HepG2 (cell line): ENCODE data around the gene SLC38A2. TPM values are rescaled to one million over a fixed set of nuclear protein-coding genes. Genes with fewer than 3 reads are reported as not detected.

Experiments used
- CBX5 ChIP-seq: sonication (generic); formaldehyde crosslinking; IDR thresholded peaks from 2 replicates; pipeline ENCODE4 v1.4.0; 2020; ENCODE audit warnings: missing genetic modification reagents, borderline replicate concordance
- DMTF1 ChIP-seq: sonication (generic); formaldehyde crosslinking; IDR thresholded peaks from 2 replicates; pipeline ENCODE4 v1.4.0; 2020; ENCODE audit warnings: mild to moderate bottlenecking, missing genetic modification reagents
- HDAC2 ChIP-seq: sonication (generic); formaldehyde crosslinking; IDR thresholded peaks from 2 replicates; pipeline ENCODE4 v1.4.0; 2020; ENCODE audit warnings: missing genetic modification reagents
- HINFP ChIP-seq: sonication (generic); formaldehyde crosslinking; IDR thresholded peaks from 2 replicates; pipeline ENCODE4 v1.4.0; 2020; ENCODE audit warnings: low read depth, mild to moderate bottlenecking, missing genetic modification reagents
- HOXA5 ChIP-seq: sonication (generic); formaldehyde crosslinking; IDR thresholded peaks from 2 replicates; pipeline ENCODE4 v1.4.0; 2020; ENCODE audit warnings: missing genetic modification reagents
- IKZF5 ChIP-seq: IDR thresholded peaks from 2 replicates; pipeline ENCODE4 v1.6.1; 2018; ENCODE audit warnings: missing genetic modification reagents, mild to moderate bottlenecking, missing compliant biosample characterization
- IRF2 ChIP-seq: IDR thresholded peaks from 2 replicates; pipeline ENCODE4 v1.6.1; 2018; ENCODE audit warnings: missing genetic modification reagents, missing compliant biosample characterization
- KLF13 ChIP-seq: sonication (generic); formaldehyde crosslinking; IDR thresholded peaks from 2 replicates; pipeline ENCODE4 v1.4.0; 2020; ENCODE audit warnings: mild to moderate bottlenecking, missing genetic modification reagents
- PPARG ChIP-seq: conservative IDR thresholded peaks from 2 replicates; pipeline ENCODE4 v1.6.1; 2016; ENCODE audit warnings: missing biosample characterization, missing genetic modification reagents
- REPIN1 ChIP-seq: sonication (generic); formaldehyde crosslinking; IDR thresholded peaks from 2 replicates; pipeline ENCODE4 v1.8.0; 2022; ENCODE audit warnings: missing genetic modification reagents, low read depth, mild to moderate bottlenecking, borderline replicate concordance
- SAP130 ChIP-seq: IDR thresholded peaks from 2 replicates; pipeline ENCODE4 v1.6.1; 2016; ENCODE audit warnings: low read depth
- SOX6 ChIP-seq, 2 experiments: fragments of 450-650 bp in 1 of 2; sonication (generic) in 1 of 2; formaldehyde crosslinking in 1 of 2; IDR thresholded peaks; 2 replicates each; pipeline versions ENCODE4 v1.4.0 to v1.6.1; 2017 to 2020; ENCODE audit warnings: antibody characterized with exemption in 1 of 2, mild to moderate bottlenecking in 1 of 2, missing genetic modification reagents in 1 of 2
- TFE3 ChIP-seq: IDR thresholded peaks from 2 replicates; pipeline ENCODE4 v1.6.1; 2016
- TOE1 ChIP-seq: sonication (generic); formaldehyde crosslinking; IDR thresholded peaks from 2 replicates; pipeline ENCODE4 v1.4.0; 2020; ENCODE audit warnings: mild to moderate bottlenecking, missing genetic modification reagents
- YEATS4 ChIP-seq: sonication (generic); formaldehyde crosslinking; IDR thresholded peaks from 2 replicates; pipeline ENCODE4 v1.4.0; 2020; ENCODE audit warnings: missing genetic modification reagents, borderline replicate concordance
- ZBTB49 ChIP-seq: sonication (generic); formaldehyde crosslinking; IDR thresholded peaks from 2 replicates; pipeline ENCODE4 v1.4.0; 2020; ENCODE audit warnings: missing genetic modification reagents, borderline replicate concordance
- ZFAT ChIP-seq: sonication (generic); formaldehyde crosslinking; conservative IDR thresholded peaks from 2 replicates; pipeline ENCODE4 v1.8.1; 2023; ENCODE audit warnings: missing genetic modification reagents, inconsistent platforms
- ZNF326 ChIP-seq: sonication (generic); formaldehyde crosslinking; IDR thresholded peaks from 2 replicates; pipeline ENCODE4 v1.4.0; 2020; ENCODE audit warnings: missing genetic modification reagents, borderline replicate concordance
- ZNF382 ChIP-seq: sonication (generic); formaldehyde crosslinking; IDR thresholded peaks from 2 replicates; pipeline ENCODE4 v1.5.0; 2020; ENCODE audit warnings: missing genetic modification reagents, mild to moderate bottlenecking, borderline replicate concordance
- ZNF607 ChIP-seq: sonication (generic); formaldehyde crosslinking; IDR thresholded peaks from 2 replicates; pipeline ENCODE4 v1.5.1; 2020; ENCODE audit warnings: missing genetic modification reagents, mild to moderate bottlenecking, borderline replicate concordance
- ZNF629 ChIP-seq: sonication (generic); formaldehyde crosslinking; conservative IDR thresholded peaks from 2 replicates; pipeline ENCODE4 v1.5.0; 2020; ENCODE audit warnings: missing genetic modification reagents
- ZNF674 ChIP-seq: sonication (generic); formaldehyde crosslinking; IDR thresholded peaks from 2 replicates; pipeline ENCODE4 v1.5.0; 2020; ENCODE audit warnings: low read depth, mild to moderate bottlenecking, missing genetic modification reagents
- ZNF678 ChIP-seq: sonication (generic); formaldehyde crosslinking; IDR thresholded peaks from 2 replicates; pipeline ENCODE4 v1.4.0; 2020; ENCODE audit warnings: mild to moderate bottlenecking, missing genetic modification reagents
- polyA plus RNA-seq, 8 experiments: library from polyadenylated mRNA; depleted of rRNA in 3 of 8; stranded (reverse) in 7 of 8; unstranded in 1 of 8; fragments of >200 nt; fragmentation: Illumina TruSeq in 4 of 8; extraction: Trizol in 4 of 8; gene quantifications; 2 replicates each; pipeline versions ENCODE4 v1.2.1 to v1.2.3, GENCODE V29; 2011 to 2016; ENCODE audit warnings: low read depth in 4 of 8, missing spikeins in 1 of 8, mixed read lengths in 1 of 8; ENCODE audit not compliant: insufficient read depth in 1 of 8
- total RNA-seq, 5 experiments: library from RNA; depleted of rRNA; stranded (reverse); fragments of >200 nt; fragmentation: Illumina TruSeq; extraction: Trizol; gene quantifications; 2 replicates each; pipeline ENCODE4 v1.2.3, GENCODE V29; 2016; ENCODE audit warnings: low read depth in 1 of 5

SLC38A2 gene
- total and polyA plus RNA-seq, 2 of the 13 experiments (the other 11 are each of a cell fraction or from before 2014, with no cell fraction given): 368 to 880 TPM

GRCh38 chr12:46385438-46385837 is 12.9 kb upstream of the SLC38A2 start (continued):
- TF ChIP-seq PPARG (no peak), IRF2 (no peak; the same call in 1 of the 2 replicates), ZNF382 (CRISPR knock-in tag) (no peak), SOX6 (IDR thresholded peaks at IDR 0.05) (no peak), SOX6 (CRISPR knock-in tag; IDR thresholded peaks at IDR 0.05) (peak; percentile 28; the same call in 1 of the 2 replicates), ZNF607 (CRISPR knock-in tag) (no peak), REPIN1 (no peak), TFE3 (CRISPR knock-in tag) (0 out of 2 replicates have a peak, but pooled peaks have one; percentile 15), ZBTB49 (CRISPR knock-in tag) (no peak), ZNF674 (CRISPR knock-in tag) (no peak), ZNF326 (CRISPR knock-in tag) (no peak), CBX5 (CRISPR knock-in tag) (peak; percentile 57; the same call in 1 of the 2 replicates), DMTF1 (CRISPR knock-in tag) (no peak), ZNF629 (CRISPR knock-in tag) (no peak), KLF13 (no peak), TOE1 (no peak), HDAC2 (CRISPR knock-in tag) (0 out of 2 replicates have a peak, but pooled peaks have one; percentile 17), YEATS4 (CRISPR knock-in tag) (no peak), ZNF678 (CRISPR knock-in tag) (no peak), HINFP (CRISPR knock-in tag) (no peak), ZFAT (no peak), SAP130 (CRISPR knock-in tag) (peak; percentile 62), IKZF5 (CRISPR knock-in tag) (peak; percentile 35; the same call in 1 of the 2 replicates), HOXA5 (no peak)
